ENCODE results near the gene RNF44. TPM values are rescaled to one million over a fixed set of nuclear protein-coding genes. Genes with fewer than 3 reads are reported as not detected.

Gene RNF44
- total and polyA plus RNA-seq, 2 of the 13 experiments (the other 11 are each of a cell fraction or from before 2014, with no cell fraction given), result 9.2 to 16.8 TPM

GRCh38 chr5:176545737-176546509 is 8.7 kb upstream of the RNF44 start:
- in situ Hi-C loops (cut with HindIII; ENCODE audit: extremely low pct_ligation_motif_present, low pct_unique_long_range_greater_than_20kb), result loop anchor here (25.0 kb wide), 1 partner anchor 816 kb away; the partner anchor contains the start of genes LMAN2 and RGS14
- intact Hi-C loops (cut with micrococcal nuclease; ENCODE audit: unreplicated experiment), result no loop called here
- Histone ChIP-seq H3K9me3 (ENCODE audit: low read length) (no peaks in the 10 kb centered on the region), H4K20me1 (ENCODE audit: insufficient read depth, low read length) (no peaks in the 10 kb centered on the region), H3K9ac (ENCODE audit: insufficient read depth, low read depth, low read length) (peak overlapping the region; percentile 57), H3K4me3 (replicated peaks in 1 of 3; ENCODE audit: insufficient read depth in 1 of 3, low read depth in 2 of 3, low read length in 3 of 3) (peak overlapping the region; percentile 25 to 43 (median 28); a peak in 5 of 6 replicates), H3K4me1 (ENCODE audit: insufficient read depth, low read length) (peaks cover 73% of the 10 kb centered on the region), H3K27me3 (ENCODE audit: control insufficient read depth in 1 of 2, insufficient read depth in 2 of 2, low read length in 2 of 2) (no peaks in the 10 kb centered on the region), H3K27ac (ENCODE audit: extremely low read length, insufficient read depth, low read length) (no peak overlapping the region), H3K4me2 (ENCODE audit: low read depth, low read length) (peak overlapping the region; percentile 73), H2AFZ (ENCODE audit: low read length) (no peak overlapping the region), H3K79me2 (ENCODE audit: insufficient read depth, low read length) (peaks cover 10% of the 10 kb centered on the region), H3K36me3 (replicated peaks in 1 of 2; ENCODE audit: control insufficient read depth in 1 of 2, insufficient read depth in 2 of 2, low read length in 2 of 2) (no peaks in the 10 kb centered on the region)
- POLR2A ChIA-PET, result interaction anchor here (0.6 to 9.7 kb wide), 3 partner anchors 9 to 159 kb away, joined by 3 to 212 read pairs (median 3); partner anchors contain the start of gene RNF44
- no TSS peak for BruUV-seq (replicated peaks)
- peak; percentile 67 for DNase-seq (ENCODE audit: low spot score)
- WGBS (ENCODE audit: low lambda C conversion rate), result 0% methylated on average over 3 of the region's 13 CpGs
- CTCF ChIA-PET (ENCODE audit: low intra/inter-chr PET ratio, low total read pairs), result no interaction called here
- ATAC-seq, result peak; percentile 0; the same call in 1 of the 3 replicates
- no peak for FAIRE-seq
- peak; percentile 61 for TF ChIP-seq THRA (CRISPR knock-in tag; IDR thresholded peaks at IDR 0.05; ENCODE audit: borderline replicate concordance)
- 0 out of 2 replicates have a peak, but pooled peaks have one; percentile 23 for TF ChIP-seq PITX1 (CRISPR knock-in tag; IDR thresholded peaks at IDR 0.05)
- 0 out of 2 replicates have a peak, but pooled peaks have one; percentile 35 for TF ChIP-seq ZNF430 (CRISPR knock-in tag; IDR thresholded peaks at IDR 0.05)
- 0 out of 2 replicates have a peak, but pooled peaks have one; percentile 46 for TF ChIP-seq POGK (CRISPR knock-in tag; conservative IDR thresholded peaks at IDR 0.05)
- TF ChIP-seq ARNTL (CRISPR knock-in tag; IDR thresholded peaks at IDR 0.05), result peak; percentile 74
- TF ChIP-seq CTCF (CRISPR knock-in tag; IDR thresholded peaks at IDR 0.05), result 0 out of 2 replicates have a peak, but pooled peaks have one; percentile 7
- peak; percentile 43; the same call in 1 of the 2 replicates for TF ChIP-seq KDM1A (CRISPR knock-in tag; IDR thresholded peaks at IDR 0.05)
- TF ChIP-seq THAP11 (CRISPR knock-in tag; IDR thresholded peaks at IDR 0.05), result peak; percentile 56
- no peak for TF ChIP-seq RORA (CRISPR knock-in tag; IDR thresholded peaks at IDR 0.05)
- peak; percentile 43; the same call in 1 of the 2 replicates for TF ChIP-seq ZFY (CRISPR knock-in tag; IDR thresholded peaks at IDR 0.05)
- peak; percentile 75; the same call in 1 of the 2 replicates for TF ChIP-seq RNF2 (conservative IDR thresholded peaks at IDR 0.05; ENCODE audit: low read depth)
- 0 out of 2 replicates have a peak, but pooled peaks have one; percentile 19 for TF ChIP-seq ZNF292 (CRISPR knock-in tag; IDR thresholded peaks at IDR 0.05; ENCODE audit: borderline replicate concordance, low read depth)
- TF ChIP-seq JUN (CRISPR knock-in tag; IDR thresholded peaks at IDR 0.05), result peak; percentile 45; the same call in 1 of the 2 replicates
- peak; percentile 67; the same call in 1 of the 2 replicates for TF ChIP-seq ZNF281 (CRISPR knock-in tag; IDR thresholded peaks at IDR 0.05; ENCODE audit: borderline replicate concordance)

Data from HepG2 (cell line).